WTC11 (cell line): ENCODE data around the gene SLAIN1. TPM values are rescaled to one million over a fixed set of nuclear protein-coding genes. Genes with fewer than 3 reads are reported as not detected.

Experiments used
- ATAC-seq: fragments of 200-7000 bp; cut with Tn5 transposase; 2 replicates; pipeline ENCODE4 v1.10.0; 2021; ENCODE audit warnings: mild to moderate bottlenecking, moderate library complexity
- CTCF ChIA-PET: fragments of 300-600 bp; sonication (Branson Sonifier 250); formaldehyde crosslinking; loops from one replicate; lab custom pipeline; 2021; ENCODE audit warnings: antibody characterized with exemption; lab: Charles Lee
- POLR2A ChIA-PET: fragments of 350-600 bp; sonication (Branson Sonifier 250); formaldehyde crosslinking; loops from one replicate; lab custom pipeline; 2021; ENCODE audit warnings: antibody characterized with exemption; lab: Charles Lee
- DNase-seq: peaks from one replicate; pipeline ENCODE4 v3.0.0; 2021; ENCODE audit warnings: low spot score
- H3K27ac Mint-ChIP-seq: 2 replicates; pipeline ENCODE4 v1.8.0; 2021; ENCODE audit warnings: mixed read lengths
- H3K27me3 Mint-ChIP-seq: 2 replicates; pipeline ENCODE4 v1.8.0; 2021; ENCODE audit warnings: low read depth, mild to moderate bottlenecking, moderate library complexity, mixed read lengths
- H3K36me3 Mint-ChIP-seq: 2 replicates; pipeline ENCODE4 v1.8.0; 2021; ENCODE audit warnings: mixed read lengths
- H3K4me1 Mint-ChIP-seq: 2 replicates; pipeline ENCODE4 v1.8.0; 2022; ENCODE audit warnings: mixed read lengths
- H3K4me3 Mint-ChIP-seq: 2 replicates; pipeline ENCODE4 v1.8.0; 2021; ENCODE audit warnings: mild to moderate bottlenecking, moderate library complexity, mixed read lengths
- H3K9me3 Mint-ChIP-seq: 2 replicates; pipeline ENCODE4 v1.8.0; 2021; ENCODE audit warnings: mixed read lengths
- CREB1 ChIP-seq: sonication (generic); formaldehyde crosslinking; IDR thresholded peaks from 2 replicates; pipeline ENCODE4 v1.8.0; 2023; ENCODE audit warnings: mild to moderate bottlenecking, missing genetic modification reagents
- FOXK1 ChIP-seq: sonication (generic); formaldehyde crosslinking; IDR thresholded peaks from 2 replicates; pipeline ENCODE4 v1.8.0; 2022; ENCODE audit warnings: mild to moderate bottlenecking, moderate library complexity, missing genetic modification reagents
- GABPB1 ChIP-seq: sonication (generic); formaldehyde crosslinking; IDR thresholded peaks from 2 replicates; pipeline ENCODE4 v1.8.1; 2023; ENCODE audit warnings: mild to moderate bottlenecking, missing genetic modification reagents
- GTF2I ChIP-seq: fragments of 250-450 bp; sonication (Bioruptor Pico); conservative IDR thresholded peaks from 2 replicates; pipeline ENCODE4 v1.4.0; 2021; ENCODE audit warnings: mild to moderate bottlenecking
- JAZF1 ChIP-seq: fragments of 250-450 bp; sonication (Bioruptor Pico); IDR thresholded peaks from 2 replicates; pipeline ENCODE4 v1.9.0; 2021; ENCODE audit warnings: moderate library complexity, mild to moderate bottlenecking, inconsistent platforms
- JUN ChIP-seq: sonication (generic); formaldehyde crosslinking; IDR thresholded peaks from 2 replicates; pipeline ENCODE4 v1.8.0; 2023; ENCODE audit warnings: mild to moderate bottlenecking, missing genetic modification reagents
- RELA ChIP-seq: sonication (generic); formaldehyde crosslinking; IDR thresholded peaks from 2 replicates; pipeline ENCODE4 v1.8.1; 2022; ENCODE audit warnings: missing genetic modification reagents, mild to moderate bottlenecking, borderline replicate concordance
- SMAD3 ChIP-seq: sonication (generic); formaldehyde crosslinking; IDR thresholded peaks from 2 replicates; pipeline ENCODE4 v1.8.0; 2022; ENCODE audit warnings: missing genetic modification reagents, mild to moderate bottlenecking, borderline replicate concordance
- SOX15 ChIP-seq: fragments of 250-450 bp; sonication (Bioruptor Pico); IDR thresholded peaks from 2 replicates; pipeline ENCODE4 v1.9.0; 2021; ENCODE audit warnings: mild to moderate bottlenecking
- TEAD1 ChIP-seq: sonication (generic); formaldehyde crosslinking; IDR thresholded peaks from 2 replicates; pipeline ENCODE4 v1.8.0; 2022; ENCODE audit warnings: mild to moderate bottlenecking, missing genetic modification reagents
- ZNF138 ChIP-seq: sonication (generic); formaldehyde crosslinking; conservative IDR thresholded peaks from 2 replicates; pipeline ENCODE4 v1.8.1; 2022; ENCODE audit warnings: mild to moderate bottlenecking, moderate library complexity, missing genetic modification reagents
- ZNF232 ChIP-seq: sonication (generic); formaldehyde crosslinking; IDR thresholded peaks from 2 replicates; pipeline ENCODE4 v1.8.0; 2022; ENCODE audit warnings: mild to moderate bottlenecking, missing genetic modification reagents
- ZNF263 ChIP-seq: sonication (generic); formaldehyde crosslinking; IDR thresholded peaks from 2 replicates; pipeline ENCODE4 v1.8.1; 2022; ENCODE audit warnings: low read depth, mild to moderate bottlenecking, moderate library complexity, missing genetic modification reagents
- ZNF317 ChIP-seq: sonication (generic); formaldehyde crosslinking; IDR thresholded peaks from 2 replicates; pipeline ENCODE4 v1.8.1; 2023; ENCODE audit warnings: low read depth, mild to moderate bottlenecking, moderate library complexity, missing genetic modification reagents, borderline replicate concordance
- total RNA-seq: library from RNA; stranded (reverse); gene quantifications from 3 replicates; pipeline ENCODE4 v1.2.3, GENCODE V29; 2021
- TF ChIP-seq, protein P1 (sequence below): sonication (generic); formaldehyde crosslinking; IDR thresholded peaks from 2 replicates; pipeline ENCODE4 v1.8.0; 2023; ENCODE audit warnings: missing genetic modification reagents, mild to moderate bottlenecking, borderline replicate concordance
- TF ChIP-seq, protein P2 (sequence below): fragments of 250-450 bp; sonication (Bioruptor Pico); IDR thresholded peaks from 2 replicates; pipeline ENCODE4 v1.8.0; 2021; ENCODE audit warnings: mild to moderate bottlenecking
- TF ChIP-seq, protein P3 (sequence below): sonication (generic); formaldehyde crosslinking; IDR thresholded peaks from 2 replicates; pipeline ENCODE4 v1.8.0; 2022; ENCODE audit warnings: mild to moderate bottlenecking, missing genetic modification reagents
- TF ChIP-seq, protein P4 (sequence below): fragments of 250-450 bp; sonication (Bioruptor Pico); IDR thresholded peaks from 2 replicates; pipeline ENCODE4 v1.9.0; 2021; ENCODE audit warnings: mild to moderate bottlenecking, borderline replicate concordance
- TF ChIP-seq, protein P5 (sequence below): sonication (generic); formaldehyde crosslinking; IDR thresholded peaks from 2 replicates; pipeline ENCODE4 v1.8.0; 2023; ENCODE audit warnings: missing genetic modification reagents

SLAIN1 gene
- total RNA-seq, 1 experiment from 2014 or later: 29.7 TPM

DNA sequence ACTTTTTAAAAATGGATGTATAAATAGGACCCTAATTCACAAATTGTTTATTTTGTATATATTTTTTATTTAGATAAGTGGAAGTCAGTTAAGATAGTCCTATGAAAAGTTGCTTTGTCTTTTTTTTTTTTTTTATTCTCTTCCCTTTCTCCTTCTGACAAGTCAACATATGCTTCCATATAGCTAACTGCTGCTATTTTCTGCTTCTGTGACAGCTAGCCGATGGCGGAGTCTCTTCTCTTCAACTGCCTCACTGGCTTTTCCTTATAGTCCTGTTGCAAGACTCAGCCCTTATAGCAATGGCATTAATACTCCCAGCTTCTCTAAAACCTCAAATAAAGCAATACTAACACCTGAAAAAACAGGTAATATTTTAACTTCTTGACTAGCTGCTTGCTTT is 45.3 kb downstream of the SLAIN1 start:
- ChIA-PET CTCF (interaction anchor here (0.7 to 1.5 kb wide), 2 partner anchors 8 to 10 kb away, joined by 3 to 7 read pairs; no protein-coding TSS in a partner anchor), POLR2A (no interaction called here)
- Mint-ChIP-seq H3K27me3 (no peaks in the 10 kb centered on the region), H3K27ac (no peak overlapping the region), H3K36me3 (peaks cover 32% of the 10 kb centered on the region), H3K9me3 (no peaks in the 10 kb centered on the region), H3K4me3 (no peak overlapping the region), H3K4me1 (peaks cover 25% of the 10 kb centered on the region)
- TF ChIP-seq JAZF1 (CRISPR knock-in tag): no peak
- TF ChIP-seq ZNF263: no peak
- TF ChIP-seq, protein P1, sequence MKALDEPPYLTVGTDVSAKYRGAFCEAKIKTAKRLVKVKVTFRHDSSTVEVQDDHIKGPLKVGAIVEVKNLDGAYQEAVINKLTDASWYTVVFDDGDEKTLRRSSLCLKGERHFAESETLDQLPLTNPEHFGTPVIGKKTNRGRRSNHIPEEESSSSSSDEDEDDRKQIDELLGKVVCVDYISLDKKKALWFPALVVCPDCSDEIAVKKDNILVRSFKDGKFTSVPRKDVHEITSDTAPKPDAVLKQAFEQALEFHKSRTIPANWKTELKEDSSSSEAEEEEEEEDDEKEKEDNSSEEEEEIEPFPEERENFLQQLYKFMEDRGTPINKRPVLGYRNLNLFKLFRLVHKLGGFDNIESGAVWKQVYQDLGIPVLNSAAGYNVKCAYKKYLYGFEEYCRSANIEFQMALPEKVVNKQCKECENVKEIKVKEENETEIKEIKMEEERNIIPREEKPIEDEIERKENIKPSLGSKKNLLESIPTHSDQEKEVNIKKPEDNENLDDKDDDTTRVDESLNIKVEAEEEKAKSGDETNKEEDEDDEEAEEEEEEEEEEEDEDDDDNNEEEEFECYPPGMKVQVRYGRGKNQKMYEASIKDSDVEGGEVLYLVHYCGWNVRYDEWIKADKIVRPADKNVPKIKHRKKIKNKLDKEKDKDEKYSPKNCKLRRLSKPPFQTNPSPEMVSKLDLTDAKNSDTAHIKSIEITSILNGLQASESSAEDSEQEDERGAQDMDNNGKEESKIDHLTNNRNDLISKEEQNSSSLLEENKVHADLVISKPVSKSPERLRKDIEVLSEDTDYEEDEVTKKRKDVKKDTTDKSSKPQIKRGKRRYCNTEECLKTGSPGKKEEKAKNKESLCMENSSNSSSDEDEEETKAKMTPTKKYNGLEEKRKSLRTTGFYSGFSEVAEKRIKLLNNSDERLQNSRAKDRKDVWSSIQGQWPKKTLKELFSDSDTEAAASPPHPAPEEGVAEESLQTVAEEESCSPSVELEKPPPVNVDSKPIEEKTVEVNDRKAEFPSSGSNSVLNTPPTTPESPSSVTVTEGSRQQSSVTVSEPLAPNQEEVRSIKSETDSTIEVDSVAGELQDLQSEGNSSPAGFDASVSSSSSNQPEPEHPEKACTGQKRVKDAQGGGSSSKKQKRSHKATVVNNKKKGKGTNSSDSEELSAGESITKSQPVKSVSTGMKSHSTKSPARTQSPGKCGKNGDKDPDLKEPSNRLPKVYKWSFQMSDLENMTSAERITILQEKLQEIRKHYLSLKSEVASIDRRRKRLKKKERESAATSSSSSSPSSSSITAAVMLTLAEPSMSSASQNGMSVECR (CRISPR knock-in tag): no peak
- no peak for TF ChIP-seq TEAD1 (CRISPR knock-in tag)
- TF ChIP-seq, protein P2, sequence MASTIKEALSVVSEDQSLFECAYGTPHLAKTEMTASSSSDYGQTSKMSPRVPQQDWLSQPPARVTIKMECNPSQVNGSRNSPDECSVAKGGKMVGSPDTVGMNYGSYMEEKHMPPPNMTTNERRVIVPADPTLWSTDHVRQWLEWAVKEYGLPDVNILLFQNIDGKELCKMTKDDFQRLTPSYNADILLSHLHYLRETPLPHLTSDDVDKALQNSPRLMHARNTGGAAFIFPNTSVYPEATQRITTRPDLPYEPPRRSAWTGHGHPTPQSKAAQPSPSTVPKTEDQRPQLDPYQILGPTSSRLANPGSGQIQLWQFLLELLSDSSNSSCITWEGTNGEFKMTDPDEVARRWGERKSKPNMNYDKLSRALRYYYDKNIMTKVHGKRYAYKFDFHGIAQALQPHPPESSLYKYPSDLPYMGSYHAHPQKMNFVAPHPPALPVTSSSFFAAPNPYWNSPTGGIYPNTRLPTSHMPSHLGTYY (CRISPR knock-in tag): no peak
- TF ChIP-seq ZNF317 (CRISPR knock-in tag): no peak
- no peak for TF ChIP-seq RELA (CRISPR knock-in tag)
- TF ChIP-seq GABPB1 (CRISPR knock-in tag): no peak
- ATAC-seq (no peak), DNase-seq (no peak)

DNA sequence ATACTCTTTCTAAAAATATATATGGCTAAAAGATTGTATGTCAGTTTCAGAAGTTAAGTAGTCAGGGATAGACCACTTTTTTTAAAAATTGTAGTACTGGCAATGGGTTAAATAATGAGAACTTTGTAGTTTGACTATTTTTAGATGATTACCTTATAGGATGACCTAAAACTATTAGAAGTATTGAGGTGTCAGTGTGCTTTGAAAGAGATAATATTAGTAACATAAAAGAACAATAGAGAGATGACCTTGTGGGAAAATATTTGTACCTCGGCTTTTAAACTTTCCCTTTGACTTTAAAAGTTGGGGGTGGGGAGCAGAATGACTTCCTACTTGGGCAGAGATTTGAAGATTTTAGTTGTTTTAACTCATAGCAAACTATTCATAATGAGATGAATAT is 48.3 kb downstream of the SLAIN1 start:
- no peak for DNase-seq
- ATAC-seq: no peak
- no peaks in the 10 kb centered on the region for H3K27me3 Mint-ChIP-seq
- ChIA-PET CTCF (no interaction called here), POLR2A (no interaction called here)
- peaks cover 32% of the 10 kb centered on the region for H3K36me3 Mint-ChIP-seq
- no peaks in the 10 kb centered on the region for H3K9me3 Mint-ChIP-seq
- no peak overlapping the region for H3K27ac Mint-ChIP-seq
- H3K4me1 Mint-ChIP-seq: peaks cover 12% of the 10 kb centered on the region
- no peak overlapping the region for H3K4me3 Mint-ChIP-seq
- TF ChIP-seq ZNF138 (CRISPR knock-in tag) (no peak), CREB1 (CRISPR knock-in tag) (no peak), JUN (CRISPR knock-in tag) (no peak), SMAD3 (no peak), ZNF263 (no peak), FOXK1 (CRISPR knock-in tag) (no peak), TEAD1 (CRISPR knock-in tag) (no peak), ZNF232 (no peak), SOX15 (CRISPR knock-in tag) (no peak), GTF2I (CRISPR knock-in tag) (no peak)
- TF ChIP-seq, protein P3, sequence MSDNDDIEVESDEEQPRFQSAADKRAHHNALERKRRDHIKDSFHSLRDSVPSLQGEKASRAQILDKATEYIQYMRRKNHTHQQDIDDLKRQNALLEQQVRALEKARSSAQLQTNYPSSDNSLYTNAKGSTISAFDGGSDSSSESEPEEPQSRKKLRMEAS (CRISPR knock-in tag): no peak
- TF ChIP-seq, protein P4, sequence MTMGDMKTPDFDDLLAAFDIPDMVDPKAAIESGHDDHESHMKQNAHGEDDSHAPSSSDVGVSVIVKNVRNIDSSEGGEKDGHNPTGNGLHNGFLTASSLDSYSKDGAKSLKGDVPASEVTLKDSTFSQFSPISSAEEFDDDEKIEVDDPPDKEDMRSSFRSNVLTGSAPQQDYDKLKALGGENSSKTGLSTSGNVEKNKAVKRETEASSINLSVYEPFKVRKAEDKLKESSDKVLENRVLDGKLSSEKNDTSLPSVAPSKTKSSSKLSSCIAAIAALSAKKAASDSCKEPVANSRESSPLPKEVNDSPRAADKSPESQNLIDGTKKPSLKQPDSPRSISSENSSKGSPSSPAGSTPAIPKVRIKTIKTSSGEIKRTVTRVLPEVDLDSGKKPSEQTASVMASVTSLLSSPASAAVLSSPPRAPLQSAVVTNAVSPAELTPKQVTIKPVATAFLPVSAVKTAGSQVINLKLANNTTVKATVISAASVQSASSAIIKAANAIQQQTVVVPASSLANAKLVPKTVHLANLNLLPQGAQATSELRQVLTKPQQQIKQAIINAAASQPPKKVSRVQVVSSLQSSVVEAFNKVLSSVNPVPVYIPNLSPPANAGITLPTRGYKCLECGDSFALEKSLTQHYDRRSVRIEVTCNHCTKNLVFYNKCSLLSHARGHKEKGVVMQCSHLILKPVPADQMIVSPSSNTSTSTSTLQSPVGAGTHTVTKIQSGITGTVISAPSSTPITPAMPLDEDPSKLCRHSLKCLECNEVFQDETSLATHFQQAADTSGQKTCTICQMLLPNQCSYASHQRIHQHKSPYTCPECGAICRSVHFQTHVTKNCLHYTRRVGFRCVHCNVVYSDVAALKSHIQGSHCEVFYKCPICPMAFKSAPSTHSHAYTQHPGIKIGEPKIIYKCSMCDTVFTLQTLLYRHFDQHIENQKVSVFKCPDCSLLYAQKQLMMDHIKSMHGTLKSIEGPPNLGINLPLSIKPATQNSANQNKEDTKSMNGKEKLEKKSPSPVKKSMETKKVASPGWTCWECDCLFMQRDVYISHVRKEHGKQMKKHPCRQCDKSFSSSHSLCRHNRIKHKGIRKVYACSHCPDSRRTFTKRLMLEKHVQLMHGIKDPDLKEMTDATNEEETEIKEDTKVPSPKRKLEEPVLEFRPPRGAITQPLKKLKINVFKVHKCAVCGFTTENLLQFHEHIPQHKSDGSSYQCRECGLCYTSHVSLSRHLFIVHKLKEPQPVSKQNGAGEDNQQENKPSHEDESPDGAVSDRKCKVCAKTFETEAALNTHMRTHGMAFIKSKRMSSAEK (CRISPR knock-in tag): no peak
- TF ChIP-seq, protein P1 (CRISPR knock-in tag): no peak
- TF ChIP-seq, protein P5, sequence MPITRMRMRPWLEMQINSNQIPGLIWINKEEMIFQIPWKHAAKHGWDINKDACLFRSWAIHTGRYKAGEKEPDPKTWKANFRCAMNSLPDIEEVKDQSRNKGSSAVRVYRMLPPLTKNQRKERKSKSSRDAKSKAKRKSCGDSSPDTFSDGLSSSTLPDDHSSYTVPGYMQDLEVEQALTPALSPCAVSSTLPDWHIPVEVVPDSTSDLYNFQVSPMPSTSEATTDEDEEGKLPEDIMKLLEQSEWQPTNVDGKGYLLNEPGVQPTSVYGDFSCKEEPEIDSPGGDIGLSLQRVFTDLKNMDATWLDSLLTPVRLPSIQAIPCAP: no peak
